NCI-H774 (cell line): ENCODE data around the gene ARHGEF37.

Experiments
- DNase-seq: peaks from one replicate; lab custom pipeline; 2025; lab: John Stamatoyannopoulos, UW

The ARHGEF37 gene

DNA sequence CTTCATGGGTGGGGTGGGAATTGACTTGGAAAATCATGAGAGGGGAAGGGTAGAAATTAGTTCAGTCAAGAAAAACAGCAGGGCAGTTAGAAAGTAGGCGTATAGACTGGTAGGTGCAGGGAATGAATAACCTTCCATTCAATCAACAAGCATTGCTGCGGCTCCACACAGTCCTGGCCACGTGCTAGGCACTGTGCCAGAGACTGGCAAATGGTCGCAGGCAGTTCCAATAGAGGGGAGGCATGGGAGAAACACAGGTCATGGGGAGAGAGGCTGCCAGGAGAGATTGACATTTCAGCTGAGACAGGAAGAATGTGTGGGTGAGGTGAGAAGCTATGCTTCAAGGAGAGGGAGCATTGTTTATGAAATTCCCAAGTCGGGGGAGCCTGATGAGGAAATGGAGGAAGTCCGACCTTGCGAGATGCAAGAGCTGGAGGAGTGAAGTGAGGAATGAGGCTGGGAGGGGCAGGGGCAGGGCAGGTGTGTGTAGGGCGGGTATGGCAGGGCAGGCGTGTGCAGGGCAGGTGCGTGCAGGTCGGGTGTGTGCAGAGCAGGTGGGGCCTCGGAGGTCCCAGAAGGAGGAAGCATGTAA lies 94.4 kb downstream of the ARHGEF37 start:
- no peak for DNase-seq

DNA sequence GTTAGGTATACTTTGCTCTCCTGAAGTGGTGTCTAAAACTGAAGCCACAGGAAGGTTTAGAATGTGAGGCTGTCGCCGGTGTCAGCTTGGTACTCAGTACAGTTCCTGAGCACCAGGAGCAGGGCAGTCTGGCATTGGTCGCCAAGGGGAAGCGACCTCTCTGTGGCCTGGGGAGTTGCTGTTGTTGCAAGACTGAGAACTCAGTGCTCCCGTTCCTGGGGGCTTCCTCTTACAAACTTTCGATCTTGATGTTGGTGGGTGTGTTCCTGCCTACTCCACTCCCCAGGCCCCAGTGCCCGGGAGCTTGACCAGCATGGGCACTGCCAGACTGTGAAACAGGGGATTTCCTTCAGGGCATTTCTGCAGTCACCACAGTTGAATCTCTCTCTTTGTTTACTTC lies 96.4 kb downstream of the ARHGEF37 start:
- DNase-seq = no peak

DNA sequence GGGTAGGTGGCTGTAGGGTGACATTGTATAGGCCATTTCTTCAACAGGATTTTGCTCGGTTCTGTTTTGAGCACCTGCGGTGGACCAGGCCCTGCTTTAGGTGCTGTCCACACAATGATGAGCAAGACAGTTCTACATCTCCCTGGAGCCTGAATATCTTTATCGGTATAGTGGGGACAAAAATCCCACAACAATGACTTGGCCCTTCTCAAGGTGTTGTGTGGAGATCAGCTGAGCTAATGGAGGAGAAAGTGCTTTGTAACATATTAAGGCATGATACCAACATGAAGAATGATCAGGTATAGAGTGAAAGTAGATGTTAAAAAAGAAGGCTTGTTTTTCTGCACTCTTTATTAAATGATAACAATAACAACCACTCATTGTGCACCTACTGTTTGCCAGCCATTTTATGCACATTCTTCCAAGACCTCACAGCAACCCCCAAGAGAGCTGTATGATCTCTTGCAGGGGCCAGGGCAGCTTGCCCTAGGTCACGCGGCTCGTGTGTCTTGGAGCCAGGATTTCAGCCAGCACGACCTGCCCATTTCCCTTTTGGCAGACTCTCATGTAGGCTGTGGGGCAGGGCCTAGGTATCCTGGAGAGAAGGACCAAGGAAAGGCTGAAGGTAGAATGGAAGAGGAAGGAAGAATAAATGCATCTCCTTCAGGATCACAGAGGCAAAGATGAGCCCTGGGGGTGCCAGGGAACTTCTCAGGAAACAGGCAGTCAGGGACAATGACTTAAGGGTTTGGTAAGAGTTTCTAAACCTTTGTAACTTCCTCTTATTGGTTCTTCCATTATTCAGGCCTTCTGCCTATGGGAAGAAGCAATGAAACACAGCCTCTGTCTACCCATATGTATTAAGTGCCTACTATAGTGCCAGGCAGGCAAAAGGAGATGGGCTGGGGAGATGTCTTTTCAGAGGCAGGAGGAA lies 98.8 kb downstream of the ARHGEF37 start:
- DNase-seq = no peak

DNA sequence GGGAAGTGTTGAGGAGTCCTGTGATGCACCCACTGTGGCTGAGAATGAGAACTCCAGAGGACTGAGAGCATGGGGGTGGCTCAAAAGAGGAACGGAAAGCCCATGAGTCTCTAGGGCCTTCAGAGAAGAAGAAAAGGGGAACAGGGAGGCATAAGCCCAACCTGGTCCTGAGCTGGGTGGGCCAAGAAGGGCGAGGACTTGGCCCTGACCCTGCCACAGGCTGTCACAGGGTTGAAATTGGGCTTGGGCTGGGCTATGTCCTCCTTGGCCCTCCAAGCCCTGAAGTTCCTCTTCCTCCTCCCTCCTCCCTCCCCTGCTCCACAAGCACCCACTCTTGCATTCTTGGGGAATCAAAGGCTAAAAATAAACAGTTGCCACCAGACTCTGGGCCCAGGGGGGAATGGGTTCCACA lies 99.5 kb downstream of the ARHGEF37 start:
- DNase-seq = no peak

DNA sequence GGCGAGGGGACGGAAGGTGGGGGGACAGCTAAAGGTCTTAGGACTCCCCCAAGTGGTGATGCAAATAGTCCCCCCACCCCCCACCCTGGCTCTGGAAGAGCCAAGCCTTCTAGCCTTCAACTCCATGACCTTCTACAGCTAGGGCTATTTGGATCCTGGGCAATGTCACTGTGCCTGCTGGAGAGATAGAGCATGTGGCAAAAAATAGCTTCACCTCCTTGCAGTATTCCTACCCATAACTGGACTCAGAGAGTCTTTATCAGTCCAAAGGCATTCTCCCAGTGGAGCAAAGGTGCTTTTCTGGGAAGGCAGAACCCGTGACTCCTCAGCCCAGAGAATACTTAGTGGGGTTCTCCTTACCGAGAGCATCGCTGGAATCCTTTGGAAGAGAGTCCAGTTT lies 100.0 kb downstream of the ARHGEF37 start:
- DNase-seq = no peak

DNA sequence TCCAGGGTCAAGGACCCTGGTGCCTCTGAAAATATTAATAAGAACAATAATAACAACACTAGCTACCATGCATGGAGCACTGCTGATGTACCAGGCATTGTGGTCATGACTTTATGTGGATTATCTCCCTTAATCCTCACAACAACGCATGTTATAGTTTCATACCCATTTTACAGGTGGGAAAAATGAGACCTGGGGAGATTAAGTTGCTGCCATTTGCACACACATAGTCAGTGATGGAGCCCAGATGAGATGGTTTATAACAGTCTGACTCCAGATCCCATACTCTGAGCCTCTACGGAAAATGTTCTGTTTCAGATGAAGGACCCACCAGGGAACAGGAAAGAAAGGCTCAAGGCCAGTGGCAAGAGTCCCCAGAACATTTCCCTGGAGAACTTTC lies 100.6 kb downstream of the ARHGEF37 start:
- no peak for DNase-seq

DNA sequence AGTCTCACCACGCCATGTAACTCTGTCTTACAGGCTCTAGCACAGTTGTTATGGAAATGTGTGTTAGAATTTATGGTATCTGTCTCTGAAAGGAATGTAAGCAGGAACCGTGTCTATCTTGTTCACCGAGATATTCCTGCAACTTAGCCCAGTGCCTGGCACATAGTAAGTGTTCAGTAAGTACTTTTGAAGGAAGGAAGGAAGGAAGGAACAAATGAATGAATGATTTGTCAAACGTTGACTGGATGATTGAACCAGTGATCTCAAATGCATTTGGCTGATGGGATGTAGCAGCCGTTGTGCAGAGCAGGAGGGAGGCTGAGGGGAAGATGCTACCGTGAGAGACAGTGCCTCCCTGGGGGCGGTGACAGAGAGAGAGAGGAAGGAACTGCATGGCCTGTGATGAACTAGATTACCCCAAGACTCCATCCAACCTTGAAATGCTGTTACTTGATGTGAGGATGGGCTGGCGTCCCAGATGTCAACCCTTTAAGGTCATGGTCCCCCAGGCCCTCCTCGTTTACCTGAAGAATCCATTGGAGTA lies 101.3 kb downstream of the ARHGEF37 start:
- no peak for DNase-seq

DNA sequence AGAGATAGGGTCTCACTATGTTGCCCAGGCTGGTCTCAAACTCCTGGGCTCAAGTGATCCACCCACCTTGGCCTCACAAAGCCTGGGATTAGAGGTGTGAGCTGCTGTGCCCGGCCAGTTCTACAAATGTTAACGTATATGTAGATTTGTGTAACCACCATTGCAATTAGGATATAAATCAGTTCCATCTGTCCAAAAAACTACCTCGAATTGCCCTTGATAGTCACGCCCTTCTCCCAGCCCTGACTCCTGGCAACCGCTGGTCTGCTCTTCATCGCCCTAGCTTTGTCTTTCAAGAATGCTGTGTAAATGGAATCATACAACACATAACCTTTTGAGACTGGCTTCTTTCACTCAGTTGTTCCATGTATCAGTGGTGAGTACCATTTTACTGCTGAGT lies 102.7 kb downstream of the ARHGEF37 start:
- no peak for DNase-seq

DNA sequence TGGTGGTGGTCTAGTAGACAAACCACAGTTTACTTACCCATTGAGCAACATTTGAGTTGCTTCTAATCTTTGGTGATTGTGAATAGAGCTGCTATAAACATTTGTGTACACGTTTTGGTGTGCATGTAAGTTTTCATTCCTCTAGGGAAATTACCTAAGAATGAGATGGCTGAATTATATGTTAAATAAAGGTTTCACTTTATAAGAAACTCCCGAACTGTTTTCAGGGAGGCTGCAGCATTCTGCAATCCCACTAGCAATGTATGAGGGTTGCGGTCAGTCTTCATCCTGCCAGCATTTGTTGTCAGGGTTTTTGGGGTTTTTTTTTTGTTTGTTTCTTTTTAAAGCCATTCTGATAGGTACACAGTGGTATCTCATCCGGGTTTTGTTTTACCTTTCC lies 103.1 kb downstream of the ARHGEF37 start:
- no peak for DNase-seq
